ENCODE measurements around the gene CADPS. TPM values are rescaled to one million over a fixed set of nuclear protein-coding genes. Genes with fewer than 3 reads are reported as not detected.

CADPS gene
- polyA plus RNA-seq, 2 donors = 0.09 to 0.20 TPM

- H3K27ac ChIP-seq (ENCODE audit: low read depth in 2 of 2, low read length in 1 of 2) = no peak overlapping the region
- no peaks in the 10 kb centered on the region for H3K27me3 ChIP-seq (ENCODE audit: control insufficient read depth in 1 of 2, insufficient read depth in 2 of 2, low read length in 2 of 2)
- no peaks in the 10 kb centered on the region for H3K36me3 ChIP-seq (ENCODE audit: control insufficient read depth in 2 of 2, insufficient read depth in 2 of 2, low read length in 1 of 2)
- H3K9me3 ChIP-seq (ENCODE audit: control insufficient read depth in 2 of 2, insufficient read depth in 1 of 2, low read depth in 1 of 2, low read length in 1 of 2) = peaks cover 0 to 2% of the 10 kb centered on the region in 2 donors
- no peak overlapping the region for H3K4me3 ChIP-seq (ENCODE audit: low read depth in 1 of 2, low read length in 2 of 2)
- H3K4me1 ChIP-seq (ENCODE audit: control insufficient read depth in 2 of 2, insufficient read depth in 2 of 2, low read length in 1 of 2) = no peaks in the 10 kb centered on the region
- WGBS, 2 donors = 23 to 30% methylated on average over 1 of the region's 1 CpG
Measured at GRCh38 chr3:62843508-62843907, 31.7 kb downstream of the CADPS start.

GRCh38 chr3:62839748-62840147, 35.5 kb downstream of the CADPS start:
- H3K9me3 ChIP-seq (ENCODE audit: control insufficient read depth in 2 of 2, insufficient read depth in 1 of 2, low read depth in 1 of 2, low read length in 1 of 2) = peaks cover 2 to 3% of the 10 kb centered on the region in 2 donors
- 63 to 76% methylated on average over 1 of the region's 1 CpG for WGBS, 2 donors
- no peak overlapping the region for H3K27ac ChIP-seq (ENCODE audit: low read depth in 2 of 2, low read length in 1 of 2)
- H3K36me3 ChIP-seq (ENCODE audit: control insufficient read depth in 2 of 2, insufficient read depth in 2 of 2, low read length in 1 of 2) = no peaks in the 10 kb centered on the region
- no peaks in the 10 kb centered on the region for H3K4me1 ChIP-seq (ENCODE audit: control insufficient read depth in 2 of 2, insufficient read depth in 2 of 2, low read length in 1 of 2)
- no peaks in the 10 kb centered on the region for H3K27me3 ChIP-seq (ENCODE audit: control insufficient read depth in 1 of 2, insufficient read depth in 2 of 2, low read length in 2 of 2)
- no peak overlapping the region for H3K4me3 ChIP-seq (ENCODE audit: low read depth in 1 of 2, low read length in 2 of 2)

GRCh38 chr3:62837145-62837787, 38.0 kb downstream of the CADPS start:
- Histone ChIP-seq H3K27me3 (ENCODE audit: control insufficient read depth in 1 of 2, insufficient read depth in 2 of 2, low read length in 2 of 2) (no peaks in the 10 kb centered on the region), H3K36me3 (ENCODE audit: control insufficient read depth in 2 of 2, insufficient read depth in 2 of 2, low read length in 1 of 2) (no peaks in the 10 kb centered on the region), H3K4me3 (ENCODE audit: low read depth in 1 of 2, low read length in 2 of 2) (no peak overlapping the region), H3K27ac (ENCODE audit: low read depth in 2 of 2, low read length in 1 of 2) (no peak overlapping the region), H3K4me1 (ENCODE audit: control insufficient read depth in 2 of 2, insufficient read depth in 2 of 2, low read length in 1 of 2) (no peaks in the 10 kb centered on the region), H3K9me3 (ENCODE audit: control insufficient read depth in 2 of 2, insufficient read depth in 1 of 2, low read depth in 1 of 2, low read length in 1 of 2) (peaks cover 2 to 3% of the 10 kb centered on the region in 2 donors)
- 73 to 78% methylated on average over 6 of the region's 6 CpGs for WGBS, 2 donors

GRCh38 chr3:62835554-62836236, 39.5 kb downstream of the CADPS start:
- 46 to 48% methylated on average over 3 of the region's 3 CpGs for WGBS, 2 donors
- Histone ChIP-seq H3K4me3 (ENCODE audit: low read depth in 1 of 2, low read length in 2 of 2) (no peak overlapping the region), H3K27ac (ENCODE audit: low read depth in 2 of 2, low read length in 1 of 2) (no peak overlapping the region), H3K9me3 (ENCODE audit: control insufficient read depth in 2 of 2, insufficient read depth in 1 of 2, low read depth in 1 of 2, low read length in 1 of 2) (peaks cover 2 to 3% of the 10 kb centered on the region in 2 donors), H3K36me3 (ENCODE audit: control insufficient read depth in 2 of 2, insufficient read depth in 2 of 2, low read length in 1 of 2) (no peaks in the 10 kb centered on the region), H3K27me3 (ENCODE audit: control insufficient read depth in 1 of 2, insufficient read depth in 2 of 2, low read length in 2 of 2) (no peaks in the 10 kb centered on the region), H3K4me1 (ENCODE audit: control insufficient read depth in 2 of 2, insufficient read depth in 2 of 2, low read length in 1 of 2) (no peaks in the 10 kb centered on the region)

GRCh38 chr3:62833538-62833937, 41.7 kb downstream of the CADPS start:
- no peaks in the 10 kb centered on the region for H3K36me3 ChIP-seq (ENCODE audit: control insufficient read depth in 2 of 2, insufficient read depth in 2 of 2, low read length in 1 of 2)
- H3K4me1 ChIP-seq (ENCODE audit: control insufficient read depth in 2 of 2, insufficient read depth in 2 of 2, low read length in 1 of 2) = no peaks in the 10 kb centered on the region
- peaks cover 0 to 3% of the 10 kb centered on the region in 2 donors for H3K9me3 ChIP-seq (ENCODE audit: control insufficient read depth in 2 of 2, insufficient read depth in 1 of 2, low read depth in 1 of 2, low read length in 1 of 2)
- H3K27me3 ChIP-seq (ENCODE audit: control insufficient read depth in 1 of 2, insufficient read depth in 2 of 2, low read length in 2 of 2) = no peaks in the 10 kb centered on the region
- H3K27ac ChIP-seq (ENCODE audit: low read depth in 2 of 2, low read length in 1 of 2) = no peak overlapping the region
- no peak overlapping the region for H3K4me3 ChIP-seq (ENCODE audit: low read depth in 1 of 2, low read length in 2 of 2)

GRCh38 chr3:62832553-62832952, 42.7 kb downstream of the CADPS start:
- peaks cover 0 to 3% of the 10 kb centered on the region in 2 donors for H3K9me3 ChIP-seq (ENCODE audit: control insufficient read depth in 2 of 2, insufficient read depth in 1 of 2, low read depth in 1 of 2, low read length in 1 of 2)
- WGBS, 2 donors = 77 to 80% methylated on average over 7 of the region's 7 CpGs
- H3K27ac ChIP-seq (ENCODE audit: low read depth in 2 of 2, low read length in 1 of 2) = no peak overlapping the region
- H3K4me3 ChIP-seq (ENCODE audit: low read depth in 1 of 2, low read length in 2 of 2) = no peak overlapping the region
- H3K27me3 ChIP-seq (ENCODE audit: control insufficient read depth in 1 of 2, insufficient read depth in 2 of 2, low read length in 2 of 2) = no peaks in the 10 kb centered on the region
- no peaks in the 10 kb centered on the region for H3K4me1 ChIP-seq (ENCODE audit: control insufficient read depth in 2 of 2, insufficient read depth in 2 of 2, low read length in 1 of 2)
- no peaks in the 10 kb centered on the region for H3K36me3 ChIP-seq (ENCODE audit: control insufficient read depth in 2 of 2, insufficient read depth in 2 of 2, low read length in 1 of 2)

GRCh38 chr3:62830727-62831322, 44.4 kb downstream of the CADPS start:
- no peaks in the 10 kb centered on the region for H3K27me3 ChIP-seq (ENCODE audit: control insufficient read depth in 1 of 2, insufficient read depth in 2 of 2, low read length in 2 of 2)
- H3K9me3 ChIP-seq (ENCODE audit: control insufficient read depth in 2 of 2, insufficient read depth in 1 of 2, low read depth in 1 of 2, low read length in 1 of 2) = no peaks in the 10 kb centered on the region
- 25 to 51% methylated on average over 2 of the region's 2 CpGs for WGBS, 2 donors
- H3K4me1 ChIP-seq (ENCODE audit: control insufficient read depth in 2 of 2, insufficient read depth in 2 of 2, low read length in 1 of 2) = no peaks in the 10 kb centered on the region
- H3K27ac ChIP-seq (ENCODE audit: low read depth in 2 of 2, low read length in 1 of 2) = no peak overlapping the region
- H3K4me3 ChIP-seq (ENCODE audit: low read depth in 1 of 2, low read length in 2 of 2) = no peak overlapping the region
- no peaks in the 10 kb centered on the region for H3K36me3 ChIP-seq (ENCODE audit: control insufficient read depth in 2 of 2, insufficient read depth in 2 of 2, low read length in 1 of 2)

- H3K36me3 ChIP-seq (ENCODE audit: control insufficient read depth in 2 of 2, insufficient read depth in 2 of 2, low read length in 1 of 2) = no peaks in the 10 kb centered on the region
- no peaks in the 10 kb centered on the region for H3K27me3 ChIP-seq (ENCODE audit: control insufficient read depth in 1 of 2, insufficient read depth in 2 of 2, low read length in 2 of 2)
- H3K4me3 ChIP-seq (ENCODE audit: low read depth in 1 of 2, low read length in 2 of 2) = no peak overlapping the region
- no peaks in the 10 kb centered on the region for H3K4me1 ChIP-seq (ENCODE audit: control insufficient read depth in 2 of 2, insufficient read depth in 2 of 2, low read length in 1 of 2)
- H3K27ac ChIP-seq (ENCODE audit: low read depth in 2 of 2, low read length in 1 of 2) = no peak overlapping the region
- no peaks in the 10 kb centered on the region for H3K9me3 ChIP-seq (ENCODE audit: control insufficient read depth in 2 of 2, insufficient read depth in 1 of 2, low read depth in 1 of 2, low read length in 1 of 2)
Measured at GRCh38 chr3:62827550-62827949, 47.7 kb downstream of the CADPS start.

- no peaks in the 10 kb centered on the region for H3K9me3 ChIP-seq (ENCODE audit: control insufficient read depth in 2 of 2, insufficient read depth in 1 of 2, low read depth in 1 of 2, low read length in 1 of 2)
- H3K27ac ChIP-seq (ENCODE audit: low read depth in 2 of 2, low read length in 1 of 2) = no peak overlapping the region
- H3K4me1 ChIP-seq (ENCODE audit: control insufficient read depth in 2 of 2, insufficient read depth in 2 of 2, low read length in 1 of 2) = no peaks in the 10 kb centered on the region
- H3K36me3 ChIP-seq (ENCODE audit: control insufficient read depth in 2 of 2, insufficient read depth in 2 of 2, low read length in 1 of 2) = no peaks in the 10 kb centered on the region
- peaks cover 0 to 3% of the 10 kb centered on the region in 2 donors for H3K27me3 ChIP-seq (ENCODE audit: control insufficient read depth in 1 of 2, insufficient read depth in 2 of 2, low read length in 2 of 2)
- WGBS, 2 donors = 70% methylated on average over 6 of the region's 6 CpGs
- no peak overlapping the region for H3K4me3 ChIP-seq (ENCODE audit: low read depth in 1 of 2, low read length in 2 of 2)
Measured at GRCh38 chr3:62824965-62825592, 50.1 kb downstream of the CADPS start.
